HepG2 (cell line): Measurements from ENCODE around the gene TTLL1. TPM values are rescaled to one million over a fixed set of nuclear protein-coding genes. Genes with fewer than 3 reads are reported as not detected.
A peak's percentile ranks its signal among the peaks of the same experiment; 100 is the strongest.

Experiments used
- ASH2L ChIP-seq: fragments of 300-600, 200-600 bp; sonication (generic); IDR thresholded peaks from 2 replicates; pipeline ENCODE4 v1.7.0; 2017; ENCODE audit warnings: low read depth, mild to moderate bottlenecking, moderate library complexity, mixed read lengths, low read length; ENCODE audit not compliant: insufficient read length
- ERF ChIP-seq: IDR thresholded peaks from 2 replicates; pipeline ENCODE4 v1.6.1; 2018; ENCODE audit warnings: missing biosample characterization, missing genetic modification reagents
- ETV5 ChIP-seq: IDR thresholded peaks from 2 replicates; pipeline ENCODE4 v1.6.1; 2018; ENCODE audit warnings: missing biosample characterization, missing genetic modification reagents, inconsistent platforms, borderline replicate concordance
- FOSL1 ChIP-seq: sonication (generic); formaldehyde crosslinking; IDR thresholded peaks from 2 replicates; pipeline ENCODE4 v1.9.0; 2021; ENCODE audit warnings: missing genetic modification reagents, borderline replicate concordance
- FOXC1 ChIP-seq: sonication (generic); formaldehyde crosslinking; IDR thresholded peaks from 2 replicates; pipeline ENCODE4 v1.8.0; 2022; ENCODE audit warnings: mild to moderate bottlenecking, missing genetic modification reagents, borderline replicate concordance
- FOXP1 ChIP-seq, 2 experiments: fragments of 450-650 bp in 1 of 2; IDR thresholded peaks; 2 replicates each; pipeline ENCODE4 v1.6.1; 2017 to 2018; ENCODE audit warnings: antibody characterized with exemption in 1 of 2
- GABPB1 ChIP-seq: IDR thresholded peaks from 2 replicates; pipeline ENCODE4 v1.6.1; 2016; ENCODE audit warnings: mild to moderate bottlenecking, missing genetic modification reagents, moderate library complexity, missing compliant biosample characterization
- KDM5A ChIP-seq: fragments of 200-600 bp; sonication (generic); IDR thresholded peaks from 2 replicates; pipeline ENCODE4 v1.7.0; 2018; ENCODE audit warnings: antibody characterized with exemption, mild to moderate bottlenecking, low read length, borderline replicate concordance
- KLF13 ChIP-seq: sonication (generic); formaldehyde crosslinking; IDR thresholded peaks from 2 replicates; pipeline ENCODE4 v1.4.0; 2020; ENCODE audit warnings: mild to moderate bottlenecking, missing genetic modification reagents
- MAFF ChIP-seq: IDR thresholded peaks from 2 replicates; pipeline ENCODE4 v1.6.1; 2011; ENCODE audit warnings: low read depth, low read length, improper control_type of control experiment
- MIXL1 ChIP-seq: IDR thresholded peaks from 2 replicates; pipeline ENCODE4 v1.6.1; 2016
- MLLT10 ChIP-seq: sonication (generic); formaldehyde crosslinking; IDR thresholded peaks from 2 replicates; pipeline ENCODE4 v1.4.0; 2020; ENCODE audit warnings: missing genetic modification reagents
- MZF1 ChIP-seq: sonication (generic); formaldehyde crosslinking; IDR thresholded peaks from 2 replicates; pipeline ENCODE4 v1.8.1; 2023; ENCODE audit warnings: mild to moderate bottlenecking, missing genetic modification reagents, borderline replicate concordance
- NCOR1 ChIP-seq: fragments of 200-600 bp; sonication (generic); IDR thresholded peaks from 2 replicates; pipeline ENCODE4 v1.7.0; 2017; ENCODE audit warnings: antibody characterized with exemption, low read length, borderline replicate concordance
- NFE2L1 ChIP-seq: sonication (generic); formaldehyde crosslinking; IDR thresholded peaks from 2 replicates; pipeline ENCODE4 v1.4.0; 2020; ENCODE audit warnings: missing genetic modification reagents, mild to moderate bottlenecking, borderline replicate concordance
- RFXAP ChIP-seq: sonication (generic); formaldehyde crosslinking; IDR thresholded peaks from 2 replicates; pipeline ENCODE4 v1.4.0; 2020; ENCODE audit warnings: missing genetic modification reagents, borderline replicate concordance
- SNRNP70 ChIP-seq: fragments of 200-400 bp; formaldehyde crosslinking; IDR thresholded peaks from 2 replicates; pipeline ENCODE4 v1.6.1; 2017; ENCODE audit warnings: mild to moderate bottlenecking, low read depth, low read length, moderate library complexity
- SP5 ChIP-seq: IDR thresholded peaks from 2 replicates; pipeline ENCODE4 v1.6.1; 2016; ENCODE audit warnings: low read depth, borderline replicate concordance
- SRSF1 ChIP-seq: fragments of 200-400 bp; formaldehyde crosslinking; optimal IDR thresholded peaks from 2 replicates; pipeline ENCODE3; 2017; ENCODE audit warnings: mild to moderate bottlenecking, low read depth, low read length, moderate library complexity
- TARDBP ChIP-seq: sonication (generic); formaldehyde crosslinking; IDR thresholded peaks from 2 replicates; pipeline ENCODE4 v1.8.0; 2022; ENCODE audit warnings: mild to moderate bottlenecking, missing genetic modification reagents
- ZBTB7B ChIP-seq: sonication (generic); formaldehyde crosslinking; IDR thresholded peaks from 2 replicates; pipeline ENCODE4 v1.4.0; 2020; ENCODE audit warnings: missing genetic modification reagents
- ZFP90 ChIP-seq: sonication (generic); formaldehyde crosslinking; IDR thresholded peaks from 2 replicates; pipeline ENCODE4 v1.8.0; 2022; ENCODE audit warnings: missing genetic modification reagents, mild to moderate bottlenecking, inconsistent platforms, borderline replicate concordance
- ZMYM3 ChIP-seq: sonication (generic); formaldehyde crosslinking; IDR thresholded peaks from 2 replicates; pipeline ENCODE4 v1.5.1; 2020; ENCODE audit warnings: mild to moderate bottlenecking, missing genetic modification reagents
- ZNF138 ChIP-seq: sonication (generic); formaldehyde crosslinking; IDR thresholded peaks from 2 replicates; pipeline ENCODE4 v1.5.0; 2020; ENCODE audit warnings: mild to moderate bottlenecking, low read depth, missing genetic modification reagents
- ZNF230 ChIP-seq: sonication (generic); formaldehyde crosslinking; IDR thresholded peaks from 2 replicates; pipeline ENCODE4 v1.4.0; 2020; ENCODE audit warnings: mild to moderate bottlenecking, missing genetic modification reagents
- ZNF251 ChIP-seq: sonication (generic); formaldehyde crosslinking; IDR thresholded peaks from 2 replicates; pipeline ENCODE4 v1.9.0; 2021; ENCODE audit warnings: mild to moderate bottlenecking, missing genetic modification reagents
- ZNF333 ChIP-seq: sonication (generic); formaldehyde crosslinking; IDR thresholded peaks from 2 replicates; pipeline ENCODE4 v1.4.0; 2020; ENCODE audit warnings: mild to moderate bottlenecking, missing genetic modification reagents, borderline replicate concordance
- ZNF451 ChIP-seq: sonication (generic); formaldehyde crosslinking; IDR thresholded peaks from 2 replicates; pipeline ENCODE4 v1.5.0; 2020; ENCODE audit warnings: mild to moderate bottlenecking, missing genetic modification reagents
- ZNF598 ChIP-seq: sonication (generic); formaldehyde crosslinking; IDR thresholded peaks from 2 replicates; pipeline ENCODE4 v1.5.1; 2020; ENCODE audit warnings: mild to moderate bottlenecking, missing genetic modification reagents, borderline replicate concordance
- ZNF713 ChIP-seq: sonication (generic); formaldehyde crosslinking; IDR thresholded peaks from 2 replicates; pipeline ENCODE4 v1.4.0; 2020; ENCODE audit warnings: mild to moderate bottlenecking, missing genetic modification reagents
- ZNF761 ChIP-seq: sonication (generic); formaldehyde crosslinking; conservative IDR thresholded peaks from 2 replicates; pipeline ENCODE4 v1.4.0; 2020; ENCODE audit warnings: mild to moderate bottlenecking, missing genetic modification reagents
- ZNF777 ChIP-seq: sonication (generic); formaldehyde crosslinking; IDR thresholded peaks from 2 replicates; pipeline ENCODE4 v1.4.0; 2020; ENCODE audit warnings: missing genetic modification reagents
- ZNF883 ChIP-seq: sonication (generic); formaldehyde crosslinking; IDR thresholded peaks from 2 replicates; pipeline ENCODE4 v1.5.1; 2020; ENCODE audit warnings: mild to moderate bottlenecking, missing genetic modification reagents; ENCODE audit errors: not compliant biosample characterization
- polyA plus RNA-seq, 8 experiments: library from polyadenylated mRNA; depleted of rRNA in 3 of 8; stranded (reverse) in 7 of 8; unstranded in 1 of 8; fragments of >200 nt; fragmentation: Illumina TruSeq in 4 of 8; extraction: Trizol in 4 of 8; gene quantifications; 2 replicates each; pipeline versions ENCODE4 v1.2.1 to v1.2.3, GENCODE V29; 2011 to 2016; ENCODE audit warnings: low read depth in 4 of 8, missing spikeins in 1 of 8, mixed read lengths in 1 of 8; ENCODE audit not compliant: insufficient read depth in 1 of 8
- total RNA-seq, 5 experiments: library from RNA; depleted of rRNA; stranded (reverse); fragments of >200 nt; fragmentation: Illumina TruSeq; extraction: Trizol; gene quantifications; 2 replicates each; pipeline ENCODE4 v1.2.3, GENCODE V29; 2016; ENCODE audit warnings: low read depth in 1 of 5
- TF ChIP-seq, protein P1 (sequence below): sonication (generic); formaldehyde crosslinking; IDR thresholded peaks from 2 replicates; pipeline ENCODE4 v1.5.0; 2020; ENCODE audit warnings: missing genetic modification reagents

TTLL1 gene
- total and polyA plus RNA-seq, 2 of the 13 experiments (the other 11 are each of a cell fraction or from before 2014, with no cell fraction given): 1.6 to 5.3 TPM

DNA sequence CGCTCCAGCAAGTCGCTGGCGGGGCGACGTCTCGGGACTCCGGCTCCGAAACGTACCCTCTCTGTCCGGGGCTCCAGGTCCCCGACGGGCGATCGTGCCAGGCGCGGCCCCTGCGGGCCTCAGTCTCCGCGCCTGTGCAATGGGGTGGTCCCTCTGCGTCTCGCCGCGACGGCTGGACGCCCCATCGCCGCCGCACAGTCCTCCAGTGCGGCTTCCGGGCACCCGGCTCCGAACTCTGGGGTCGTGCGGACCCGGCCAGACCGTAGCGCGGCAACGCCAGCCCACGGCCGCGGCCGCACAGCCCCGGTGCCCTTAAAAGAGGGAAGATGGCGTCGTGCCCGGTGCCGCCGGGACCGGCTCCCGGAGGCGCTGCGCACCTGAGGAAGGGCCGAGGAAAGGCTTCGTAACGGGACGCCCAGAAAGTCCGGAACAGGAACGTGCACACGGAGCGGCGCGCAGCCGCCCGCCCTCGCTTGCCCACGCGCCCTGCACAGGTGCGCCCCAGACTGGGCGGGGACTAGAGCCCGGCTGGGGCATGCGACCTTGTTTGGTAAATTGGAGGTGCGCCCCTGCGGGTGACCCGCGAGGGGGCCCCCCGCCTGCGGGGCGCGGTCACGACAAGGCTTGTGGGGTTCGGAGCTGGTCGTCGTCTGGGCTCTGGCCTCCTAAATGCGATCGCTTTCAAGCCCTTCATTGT is 21.9 kb upstream of the TTLL1 start (continued):
- 0 out of 2 replicates have a peak, but pooled peaks have one; percentile 46 for TF ChIP-seq GABPB1 (CRISPR knock-in tag)
- no peak for TF ChIP-seq ZNF761
- no peak for TF ChIP-seq MIXL1 (CRISPR knock-in tag)
- TF ChIP-seq ERF: no peak
- no peak for TF ChIP-seq ZNF230 (CRISPR knock-in tag)
- no peak for TF ChIP-seq RFXAP (CRISPR knock-in tag)
- TF ChIP-seq ZNF333 (CRISPR knock-in tag): 0 out of 2 replicates have a peak, but pooled peaks have one; percentile 24
- no peak for TF ChIP-seq SP5 (CRISPR knock-in tag)
- no peak for TF ChIP-seq ZNF713 (CRISPR knock-in tag)
- TF ChIP-seq ZNF251 (CRISPR knock-in tag): no peak
- peak; percentile 1 for TF ChIP-seq ASH2L
- TF ChIP-seq FOXC1: no peak
- peak; percentile 88 for TF ChIP-seq ZNF777 (CRISPR knock-in tag)
- no peak for TF ChIP-seq SRSF1
- TF ChIP-seq FOSL1 (CRISPR knock-in tag): no peak
- TF ChIP-seq, protein P1, sequence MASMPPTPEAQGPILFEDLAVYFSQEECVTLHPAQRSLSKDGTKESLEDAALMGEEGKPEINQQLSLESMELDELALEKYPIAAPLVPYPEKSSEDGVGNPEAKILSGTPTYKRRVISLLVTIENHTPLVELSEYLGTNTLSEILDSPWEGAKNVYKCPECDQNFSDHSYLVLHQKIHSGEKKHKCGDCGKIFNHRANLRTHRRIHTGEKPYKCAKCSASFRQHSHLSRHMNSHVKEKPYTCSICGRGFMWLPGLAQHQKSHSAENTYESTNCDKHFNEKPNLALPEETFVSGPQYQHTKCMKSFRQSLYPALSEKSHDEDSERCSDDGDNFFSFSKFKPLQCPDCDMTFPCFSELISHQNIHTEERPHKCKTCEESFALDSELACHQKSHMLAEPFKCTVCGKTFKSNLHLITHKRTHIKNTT (CRISPR knock-in tag): no peak
- TF ChIP-seq KDM5A: no peak
- TF ChIP-seq SNRNP70: no peak
- TF ChIP-seq ETV5 (CRISPR knock-in tag): no peak
- no peak for TF ChIP-seq NCOR1
- TF ChIP-seq ZFP90 (CRISPR knock-in tag): no peak
- no peak for TF ChIP-seq ZNF138 (CRISPR knock-in tag)
- no peak for TF ChIP-seq ZNF451 (CRISPR knock-in tag)
- TF ChIP-seq MAFF: no peak
- TF ChIP-seq MLLT10 (CRISPR knock-in tag): no peak
- TF ChIP-seq MZF1: no peak
- no peak for TF ChIP-seq ZBTB7B
- no peak for TF ChIP-seq ZNF598 (CRISPR knock-in tag)
- TF ChIP-seq FOXP1 (IDR thresholded peaks at IDR 0.05): no peak
- no peak for TF ChIP-seq FOXP1 (CRISPR knock-in tag; IDR thresholded peaks at IDR 0.05)
- TF ChIP-seq ZMYM3 (CRISPR knock-in tag): peak; percentile 81
- TF ChIP-seq TARDBP (CRISPR knock-in tag): no peak
- TF ChIP-seq NFE2L1 (CRISPR knock-in tag): no peak
- TF ChIP-seq ZNF883: peak; percentile 59
- TF ChIP-seq KLF13 (CRISPR knock-in tag): no peak
